GM18505 (cell line): ENCODE data around the gene DDHD1.

Experiments
- ATAC-seq: cut with Tn5 transposase; IDR thresholded peaks from one replicate; pipeline ENCODE4 v1.9.1; 2021; ENCODE audit not compliant: unreplicated experiment
- POLR2A ChIP-seq: IDR thresholded peaks from 4 replicates; pipeline ENCODE4 v1.6.1; 2011; ENCODE audit warnings: borderline replicate concordance; ENCODE audit not compliant: insufficient read depth, insufficient read length; ENCODE audit errors: extremely low read depth

DDHD1 gene

GRCh38 chr14:53047307-53048069 is 105.6 kb downstream of the DDHD1 start:
- no peak for ATAC-seq
- TF ChIP-seq POLR2A = no peak

- no peak for ATAC-seq
- TF ChIP-seq POLR2A = no peak
These were observed 108.6 kb downstream of the DDHD1 start for GRCh38 chr14:53044486-53044885.

GRCh38 chr14:53043027-53043581 is 110.0 kb downstream of the DDHD1 start:
- no peak for ATAC-seq

GRCh38 chr14:53042480-53042879 is 110.6 kb downstream of the DDHD1 start:
- no peak for TF ChIP-seq POLR2A
- no peak for ATAC-seq

More at GRCh38 chr14:53043027-53043581, 110.0 kb downstream of the DDHD1 start:
- no peak for TF ChIP-seq POLR2A

GRCh38 chr14:53041067-53041466 is 112.1 kb downstream of the DDHD1 start:
- no peak for TF ChIP-seq POLR2A
- no peak for ATAC-seq

GRCh38 chr14:53038629-53039028 is 114.5 kb downstream of the DDHD1 start:
- TF ChIP-seq POLR2A = no peak
- ATAC-seq = no peak

- no peak for ATAC-seq
These were observed 116.1 kb downstream of the DDHD1 start for GRCh38 chr14:53037016-53037415.

GRCh38 chr14:53035336-53036210 is 117.5 kb downstream of the DDHD1 start:
- no peak for ATAC-seq
- TF ChIP-seq POLR2A = no peak

More at GRCh38 chr14:53037016-53037415, 116.1 kb downstream of the DDHD1 start:
- TF ChIP-seq POLR2A = no peak

- ATAC-seq = no peak
- no peak for TF ChIP-seq POLR2A
These were observed 118.4 kb downstream of the DDHD1 start for GRCh38 chr14:53034688-53035230.

- ATAC-seq = no peak
- no peak for TF ChIP-seq POLR2A
These were observed 119.1 kb downstream of the DDHD1 start for GRCh38 chr14:53034036-53034435.

- ATAC-seq = no peak
- no peak for TF ChIP-seq POLR2A
These were observed 120.2 kb downstream of the DDHD1 start for GRCh38 chr14:53032838-53033390.

- ATAC-seq = no peak
- TF ChIP-seq POLR2A = no peak
These were observed 120.8 kb downstream of the DDHD1 start for GRCh38 chr14:53032161-53032803.
